Measurements from ENCODE around the gene ZSCAN12. TPM values are rescaled to one million over a fixed set of nuclear protein-coding genes. Genes with fewer than 3 reads are reported as not detected.

ZSCAN12 gene
- total RNA-seq, 1 experiment from 2014 or later = 12.6 TPM

GRCh38 chr6:28333047-28333446, 66.5 kb downstream of the ZSCAN12 start:
- Histone ChIP-seq H3K14ac (ENCODE audit: insufficient read depth, low read length) (no peak overlapping the region), H3K4me2 (ENCODE audit: insufficient read depth, insufficient read length, low read length) (no peak overlapping the region), H3K79me2 (ENCODE audit: insufficient read depth, low read length) (no peaks in the 10 kb centered on the region), H3K79me1 (ENCODE audit: insufficient read depth, low read depth, low read length, poor library complexity, severe bottlenecking) (no peaks in the 10 kb centered on the region), H4K20me1 (ENCODE audit: control insufficient read depth, insufficient read depth, insufficient read length) (no peaks in the 10 kb centered on the region), H3K4me1 (ENCODE audit: insufficient read depth, low read length) (no peaks in the 10 kb centered on the region), H3K23ac (ENCODE audit: insufficient read length, low read depth, low read length) (no peak overlapping the region), H4K91ac (ENCODE audit: insufficient read length, low read depth, low read length) (no peak overlapping the region), H3K9me3 (ENCODE audit: control insufficient read depth, low read depth, low read length) (no peaks in the 10 kb centered on the region), H3K4ac (ENCODE audit: low read depth, low read length) (no peak overlapping the region), H4K5ac (ENCODE audit: insufficient read length, low read depth, low read length) (no peak overlapping the region), H3K23me2 (ENCODE audit: insufficient read length, low read depth, low read length, poor library complexity, severe bottlenecking) (peaks cover 14% of the 10 kb centered on the region), H4K8ac (replicated peaks; ENCODE audit: insufficient read length, low read depth, low read length) (no peak overlapping the region), H3T11ph (ENCODE audit: low read length) (no peak overlapping the region), H2BK15ac (ENCODE audit: low read depth, low read length) (no peak overlapping the region), H2BK20ac (ENCODE audit: low read depth, low read length, poor library complexity, severe bottlenecking) (no peak overlapping the region), H3K9ac (ENCODE audit: extremely low read depth, insufficient read length, low read length) (no peak overlapping the region), H3K27me3 (ENCODE audit: insufficient read depth, low read length) (no peaks in the 10 kb centered on the region), H3K18ac (ENCODE audit: insufficient read length, low read depth, low read length) (no peak overlapping the region), H2BK5ac (ENCODE audit: insufficient read length, low read length) (no peak overlapping the region), H2AK5ac (ENCODE audit: insufficient read length, low read length) (no peak overlapping the region), H2AFZ (ENCODE audit: low read length) (no peak overlapping the region), H2BK12ac (ENCODE audit: insufficient read length, low read depth, low read length) (no peak overlapping the region), H3K56ac (ENCODE audit: insufficient read length, low read depth, low read length) (no peak overlapping the region), H3K27ac (ENCODE audit: insufficient read length, low read depth, low read length) (no peak overlapping the region), H2BK120ac (ENCODE audit: low read depth, low read length, poor library complexity, severe bottlenecking) (no peak overlapping the region)
- Mint-ChIP-seq H3K9me3 (peaks cover 6 to 15% of the 10 kb centered on the region in 2 experiments), H3K4me3 (no peak overlapping the region), H3K27ac (no peak overlapping the region), H3K36me3 (ENCODE audit: insufficient read depth in 1 of 3, low read depth in 3 of 3) (peaks cover 9 to 14% (median 11%) of the 10 kb centered on the region in 3 experiments), H3K27me3 (ENCODE audit: low read depth) (no peaks in the 10 kb centered on the region), H3K4me1 (peaks cover 9 to 11% of the 10 kb centered on the region in 2 experiments; a peak in 3 of 4 replicates)
- TF ChIP-seq CTCF (conservative IDR thresholded peaks at IDR 0.05) = no peak
- no CpG with 5 or more reads among the region's 2 CpGs for WGBS (ENCODE audit: extremely low coverage, insufficient read length, low lambda C conversion rate)
- no peak for DNase-seq

Data from H9 (cell line).